NT2/D1 (cell line): ENCODE results near the gene OPRL1.

Experiments
- DNase-seq: peaks from one replicate; pipeline ENCODE4 v3.0.0-alpha.2; 2011; ENCODE audit warnings: low read depth, low spot score
- H3K27me3 ChIP-seq: 2 replicates; pipeline ENCODE4 v1.6.0; 2011; ENCODE audit warnings: mild to moderate bottlenecking; ENCODE audit not compliant: insufficient read length, insufficient read depth
- H3K36me3 ChIP-seq: 2 replicates; pipeline ENCODE4 v1.6.1; 2011; ENCODE audit warnings: mild to moderate bottlenecking, low read length, mixed read lengths; ENCODE audit not compliant: insufficient read depth, insufficient read length
- H3K4me1 ChIP-seq: 2 replicates; pipeline ENCODE4 v1.5.1; 2011; ENCODE audit not compliant: insufficient read depth, insufficient read length
- H3K4me3 ChIP-seq: 2 replicates; pipeline ENCODE4 v1.5.1; 2011; ENCODE audit warnings: low read depth; ENCODE audit not compliant: insufficient read length
- H3K9ac ChIP-seq: 2 replicates; pipeline ENCODE4 v1.6.0; 2011; ENCODE audit warnings: low read depth; ENCODE audit not compliant: insufficient read length
- H3K9me3 ChIP-seq: 2 replicates; pipeline ENCODE4 v1.5.1; 2011; ENCODE audit warnings: mild to moderate bottlenecking, low read length; ENCODE audit not compliant: insufficient read depth
- SUZ12 ChIP-seq: IDR thresholded peaks from 2 replicates; pipeline ENCODE4 v1.6.1; 2011; ENCODE audit not compliant: insufficient read length, insufficient read depth; ENCODE audit errors: extremely low read depth
- YY1 ChIP-seq: IDR thresholded peaks from 2 replicates; pipeline ENCODE4 v1.6.1; 2011; ENCODE audit not compliant: insufficient read length, insufficient read depth
- ZNF274 ChIP-seq: IDR thresholded peaks from 2 replicates; pipeline ENCODE4 v1.6.1; 2011; ENCODE audit warnings: mild to moderate bottlenecking, low read depth, low read length

OPRL1 gene

DNA sequence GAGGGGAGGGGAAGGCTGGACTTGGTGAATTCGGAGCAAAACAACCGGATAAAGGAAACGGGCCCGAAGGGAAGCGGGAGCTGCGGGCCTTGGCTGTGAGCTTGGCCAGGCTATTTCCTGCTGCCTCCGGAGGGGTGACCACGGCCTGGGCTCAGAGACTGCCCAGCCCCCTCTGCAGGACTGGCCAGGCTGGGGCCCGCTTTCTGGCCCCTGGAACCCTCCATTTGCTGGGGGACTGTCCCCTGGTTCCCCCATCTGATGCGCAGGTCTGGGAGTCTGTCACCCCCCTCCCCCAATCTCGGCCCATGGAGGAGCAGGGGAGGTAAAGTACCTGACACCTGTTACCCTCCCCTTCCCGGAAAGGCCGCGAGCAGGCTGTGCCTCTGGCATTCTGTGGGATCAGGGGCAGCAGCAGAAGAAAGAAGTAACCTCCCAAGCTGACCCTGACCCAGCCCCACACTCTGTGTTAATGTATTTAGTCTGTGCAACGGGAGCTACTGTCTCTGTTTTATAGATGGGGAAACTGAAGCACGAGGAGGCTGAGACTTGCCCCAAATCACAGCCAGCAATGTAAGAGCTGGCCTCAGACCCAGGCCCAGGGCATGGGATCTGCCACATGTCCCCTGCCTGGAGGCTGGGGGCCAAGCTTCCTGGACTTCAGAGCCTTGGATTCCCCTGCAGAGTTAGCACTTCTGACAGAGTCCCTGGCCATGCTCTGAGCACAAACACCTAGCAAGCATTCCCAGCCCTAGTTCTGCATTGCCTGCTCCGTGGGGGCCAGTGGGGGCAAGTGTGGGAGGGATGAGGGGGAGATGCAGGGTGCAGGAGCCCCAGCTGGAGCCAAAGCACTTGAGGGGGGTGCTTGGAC, 40.4 kb upstream of the OPRL1 start:
- Histone ChIP-seq H3K4me1 (peaks cover 31% of the 10 kb centered on the region), H3K27me3 (peaks cover 62% of the 10 kb centered on the region), H3K9ac (peak overlapping the region; percentile 74)

DNA sequence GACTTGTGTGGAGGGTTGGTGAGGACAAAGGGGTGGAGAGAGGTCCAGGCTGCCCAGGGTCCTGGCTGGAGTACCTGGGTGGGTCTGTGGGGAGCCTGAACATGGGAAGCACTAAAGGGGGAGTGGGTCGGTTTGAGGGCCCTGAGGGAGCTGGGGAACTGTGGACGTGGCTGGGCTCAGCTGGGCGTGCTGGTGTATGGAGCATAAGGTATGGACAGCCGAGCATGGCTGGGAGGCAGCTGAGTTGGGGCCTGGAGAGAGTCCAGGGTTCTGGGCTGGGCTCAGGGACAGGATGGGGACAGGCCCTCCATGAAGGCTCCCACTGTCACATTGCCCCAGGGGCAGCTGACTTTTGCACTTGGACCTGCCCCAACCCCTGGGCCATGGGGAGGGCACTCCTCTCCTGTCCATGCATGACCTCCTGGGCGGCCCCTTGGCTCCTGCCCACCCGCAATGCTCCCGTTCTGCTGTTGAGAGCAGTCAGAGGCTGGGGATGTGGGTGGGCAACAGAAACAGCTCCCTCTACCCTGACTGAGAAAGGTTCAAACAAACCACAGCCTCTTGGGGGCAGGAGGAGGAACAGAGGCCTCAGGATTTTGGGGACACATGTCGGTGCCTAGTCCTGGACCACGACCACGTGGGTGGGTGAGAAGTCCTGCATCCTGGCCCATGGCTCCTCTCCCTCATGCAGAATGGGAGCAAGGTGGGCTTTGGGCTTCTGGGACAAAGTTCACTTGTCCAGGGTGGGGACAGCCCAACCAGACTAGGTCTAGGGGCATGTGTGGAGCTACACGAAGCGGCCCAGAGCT, 39.4 kb upstream of the OPRL1 start:
- TF ChIP-seq YY1 (no peak), ZNF274 (no peak), SUZ12 (no peak)
- Histone ChIP-seq H3K36me3 (peaks cover 7% of the 10 kb centered on the region), H3K9ac (no peak overlapping the region), H3K4me1 (peaks cover 38% of the 10 kb centered on the region), H3K27me3 (peaks cover 62% of the 10 kb centered on the region), H3K9me3 (peaks cover 8% of the 10 kb centered on the region; the same call in 1 of the 2 replicates), H3K4me3 (no peak overlapping the region)
- no peak for DNase-seq

More for the DNA sequence above, 40.4 kb upstream of the OPRL1 start:
- peaks cover 16% of the 10 kb centered on the region for H3K36me3 ChIP-seq
- TF ChIP-seq ZNF274 = no peak
- no peak for TF ChIP-seq SUZ12
- no peak for TF ChIP-seq YY1
- no peak for DNase-seq
- peak overlapping the region; percentile 51 for H3K4me3 ChIP-seq
- H3K9me3 ChIP-seq = peaks cover 8% of the 10 kb centered on the region; the same call in 1 of the 2 replicates

GRCh38 chr20:64041040-64041780, 38.7 kb upstream of the OPRL1 start:
- Histone ChIP-seq H3K9me3 (peaks cover 8% of the 10 kb centered on the region; the same call in 1 of the 2 replicates), H3K4me1 (peaks cover 35% of the 10 kb centered on the region), H3K27me3 (peaks cover 68% of the 10 kb centered on the region), H3K4me3 (no peak overlapping the region), H3K36me3 (no peaks in the 10 kb centered on the region), H3K9ac (no peak overlapping the region)
- DNase-seq = no peak
- no peak for TF ChIP-seq SUZ12
- no peak for TF ChIP-seq YY1
- TF ChIP-seq ZNF274 = no peak

DNA sequence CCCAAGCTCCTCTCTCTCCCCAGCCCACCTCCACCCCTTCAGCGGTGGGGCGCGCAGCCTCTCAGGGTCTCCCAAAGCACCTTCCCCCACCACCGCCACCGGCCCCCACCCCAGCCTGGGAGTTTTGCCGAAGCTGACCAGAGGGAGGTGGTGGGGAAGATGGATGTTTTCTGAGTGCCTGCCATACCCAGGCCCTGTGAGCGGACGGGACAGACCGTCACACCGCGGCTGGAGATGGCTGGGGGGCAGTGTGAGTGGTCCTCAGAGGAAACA, 38.2 kb upstream of the OPRL1 start:
- H3K9me3 ChIP-seq = peaks cover 8% of the 10 kb centered on the region; the same call in 1 of the 2 replicates
- peaks cover 70% of the 10 kb centered on the region for H3K27me3 ChIP-seq
- no peaks in the 10 kb centered on the region for H3K36me3 ChIP-seq
- no peak for DNase-seq
- peaks cover 31% of the 10 kb centered on the region for H3K4me1 ChIP-seq
- no peak for TF ChIP-seq SUZ12
- TF ChIP-seq ZNF274 = no peak
- no peak for TF ChIP-seq YY1
- peak overlapping the region; percentile 74 for H3K9ac ChIP-seq
- H3K4me3 ChIP-seq = peak overlapping the region; percentile 62

GRCh38 chr20:64042054-64042781, 37.7 kb upstream of the OPRL1 start:
- peak overlapping the region; percentile 62 for H3K4me3 ChIP-seq
- peaks cover 71% of the 10 kb centered on the region for H3K27me3 ChIP-seq
- no peak for TF ChIP-seq ZNF274
- peak; percentile 77 for TF ChIP-seq SUZ12
- no peak for TF ChIP-seq YY1
- peaks cover 8% of the 10 kb centered on the region; the same call in 1 of the 2 replicates for H3K9me3 ChIP-seq
- peaks cover 28% of the 10 kb centered on the region for H3K4me1 ChIP-seq
- peak overlapping the region; percentile 74 for H3K9ac ChIP-seq
- H3K36me3 ChIP-seq = peaks cover 3% of the 10 kb centered on the region
- no peak for DNase-seq

- no peak overlapping the region for H3K9ac ChIP-seq
- H3K9me3 ChIP-seq = peaks cover 8% of the 10 kb centered on the region; the same call in 1 of the 2 replicates
- H3K36me3 ChIP-seq = peaks cover 3% of the 10 kb centered on the region
- TF ChIP-seq ZNF274 (no peak), YY1 (no peak), SUZ12 (no peak)
- H3K27me3 ChIP-seq = peaks cover 72% of the 10 kb centered on the region
- H3K4me3 ChIP-seq = no peak overlapping the region
- H3K4me1 ChIP-seq = peaks cover 25% of the 10 kb centered on the region
- DNase-seq = no peak
Observed at GRCh38 chr20:64043768-64044167, 36.1 kb upstream of the OPRL1 start.
